Measurements from ENCODE around the gene VEZT.

Gene VEZT

DNA sequence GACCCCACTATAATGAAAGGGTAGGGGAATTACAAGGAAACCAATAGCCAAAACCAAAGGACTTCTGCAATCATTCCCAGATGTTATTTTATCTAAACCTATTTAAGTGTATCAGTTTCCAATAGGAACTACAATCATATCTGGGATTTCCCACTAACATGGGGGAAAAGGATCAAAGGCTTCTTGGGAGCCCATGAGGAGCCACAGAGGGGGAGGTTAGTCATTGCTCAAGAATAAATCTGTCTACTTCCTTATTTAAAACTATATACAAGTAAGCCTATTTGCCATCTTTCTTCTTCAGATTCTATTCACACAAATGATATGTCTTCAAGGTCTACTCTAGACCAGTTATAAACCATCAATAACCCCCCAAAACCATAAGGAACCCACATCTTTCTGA lies 33.5 kb upstream of the VEZT start:
- H3K9me3 ChIP-seq (ENCODE audit: low read length): no peaks in the 10 kb centered on the region
- H3K4me2 ChIP-seq (ENCODE audit: low read length): no peak overlapping the region
- H3K27ac ChIP-seq (ENCODE audit: low read depth, low read length, poor library complexity, severe bottlenecking): no peak overlapping the region
- no peaks in the 10 kb centered on the region for H3K27me3 ChIP-seq (ENCODE audit: insufficient read depth, low read length)
- H3F3A ChIP-seq (ENCODE audit: insufficient read depth, low read length): no peaks in the 10 kb centered on the region
- no peak overlapping the region for H2AFZ ChIP-seq (ENCODE audit: low read length)
- H3K36me3 ChIP-seq (ENCODE audit: insufficient read depth, low read length): no peaks in the 10 kb centered on the region; the same call in 1 of the 2 replicates
- no peaks in the 10 kb centered on the region for H4K20me1 ChIP-seq (ENCODE audit: insufficient read depth, low read length)
- TF ChIP-seq EZH2 (IDR thresholded peaks at IDR 0.05; ENCODE audit: borderline replicate concordance, low read length): no peak
- TF ChIP-seq, protein P1, sequence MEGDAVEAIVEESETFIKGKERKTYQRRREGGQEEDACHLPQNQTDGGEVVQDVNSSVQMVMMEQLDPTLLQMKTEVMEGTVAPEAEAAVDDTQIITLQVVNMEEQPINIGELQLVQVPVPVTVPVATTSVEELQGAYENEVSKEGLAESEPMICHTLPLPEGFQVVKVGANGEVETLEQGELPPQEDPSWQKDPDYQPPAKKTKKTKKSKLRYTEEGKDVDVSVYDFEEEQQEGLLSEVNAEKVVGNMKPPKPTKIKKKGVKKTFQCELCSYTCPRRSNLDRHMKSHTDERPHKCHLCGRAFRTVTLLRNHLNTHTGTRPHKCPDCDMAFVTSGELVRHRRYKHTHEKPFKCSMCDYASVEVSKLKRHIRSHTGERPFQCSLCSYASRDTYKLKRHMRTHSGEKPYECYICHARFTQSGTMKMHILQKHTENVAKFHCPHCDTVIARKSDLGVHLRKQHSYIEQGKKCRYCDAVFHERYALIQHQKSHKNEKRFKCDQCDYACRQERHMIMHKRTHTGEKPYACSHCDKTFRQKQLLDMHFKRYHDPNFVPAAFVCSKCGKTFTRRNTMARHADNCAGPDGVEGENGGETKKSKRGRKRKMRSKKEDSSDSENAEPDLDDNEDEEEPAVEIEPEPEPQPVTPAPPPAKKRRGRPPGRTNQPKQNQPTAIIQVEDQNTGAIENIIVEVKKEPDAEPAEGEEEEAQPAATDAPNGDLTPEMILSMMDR (IDR thresholded peaks at IDR 0.05; ENCODE audit: low read length): no peak
- H3K9me2 ChIP-seq (ENCODE audit: low read depth, low read length): no peaks in the 10 kb centered on the region
- no peak overlapping the region for H3K9ac ChIP-seq (ENCODE audit: low read length)
- no peaks in the 10 kb centered on the region for H3K79me2 ChIP-seq (ENCODE audit: insufficient read depth, low read length)
- peaks cover 6% of the 10 kb centered on the region for H3K4me1 ChIP-seq (ENCODE audit: insufficient read depth, low read length, severe bottlenecking)
- H3K4me3 ChIP-seq (ENCODE audit: low read depth, low read length, poor library complexity, severe bottlenecking): no peak overlapping the region

DNA sequence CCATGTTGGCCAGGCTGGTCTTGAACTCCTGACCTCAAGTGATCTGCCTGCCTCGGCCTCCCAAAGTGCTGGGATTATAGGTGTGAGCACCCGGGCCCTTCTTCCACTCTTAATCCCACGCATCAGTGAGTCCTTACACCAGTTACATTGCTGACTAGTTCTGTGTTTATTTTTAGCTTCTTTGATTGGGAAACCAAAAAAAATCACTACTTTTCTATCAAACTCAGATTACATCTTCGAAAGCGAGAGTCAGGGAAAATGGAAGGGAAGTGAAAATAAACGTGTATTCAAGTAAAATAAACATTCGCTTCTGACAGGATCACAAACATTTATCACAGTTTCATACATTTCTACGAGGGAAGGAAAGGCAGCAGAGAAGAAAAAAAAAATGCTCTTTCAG lies 32.5 kb upstream of the VEZT start:
- no peaks in the 10 kb centered on the region for H3K9me2 ChIP-seq (ENCODE audit: low read depth, low read length)
- H3K9me3 ChIP-seq (ENCODE audit: low read length): no peaks in the 10 kb centered on the region
- H3K27ac ChIP-seq (ENCODE audit: low read depth, low read length, poor library complexity, severe bottlenecking): no peak overlapping the region
- H3F3A ChIP-seq (ENCODE audit: insufficient read depth, low read length): no peaks in the 10 kb centered on the region
- H3K4me3 ChIP-seq (ENCODE audit: low read depth, low read length, poor library complexity, severe bottlenecking): no peak overlapping the region
- TF ChIP-seq, protein P1 (IDR thresholded peaks at IDR 0.05; ENCODE audit: low read length): no peak
- no peak for TF ChIP-seq EZH2 (IDR thresholded peaks at IDR 0.05; ENCODE audit: borderline replicate concordance, low read length)
- H3K79me2 ChIP-seq (ENCODE audit: insufficient read depth, low read length): no peaks in the 10 kb centered on the region
- no peak overlapping the region for H3K9ac ChIP-seq (ENCODE audit: low read length)
- no peak overlapping the region for H2AFZ ChIP-seq (ENCODE audit: low read length)
- no peaks in the 10 kb centered on the region for H3K27me3 ChIP-seq (ENCODE audit: insufficient read depth, low read length)
- H3K4me1 ChIP-seq (ENCODE audit: insufficient read depth, low read length, severe bottlenecking): peaks cover 6% of the 10 kb centered on the region
- no peaks in the 10 kb centered on the region for H4K20me1 ChIP-seq (ENCODE audit: insufficient read depth, low read length)
- H3K36me3 ChIP-seq (ENCODE audit: insufficient read depth, low read length): no peaks in the 10 kb centered on the region
- H3K4me2 ChIP-seq (ENCODE audit: low read length): no peak overlapping the region

DNA sequence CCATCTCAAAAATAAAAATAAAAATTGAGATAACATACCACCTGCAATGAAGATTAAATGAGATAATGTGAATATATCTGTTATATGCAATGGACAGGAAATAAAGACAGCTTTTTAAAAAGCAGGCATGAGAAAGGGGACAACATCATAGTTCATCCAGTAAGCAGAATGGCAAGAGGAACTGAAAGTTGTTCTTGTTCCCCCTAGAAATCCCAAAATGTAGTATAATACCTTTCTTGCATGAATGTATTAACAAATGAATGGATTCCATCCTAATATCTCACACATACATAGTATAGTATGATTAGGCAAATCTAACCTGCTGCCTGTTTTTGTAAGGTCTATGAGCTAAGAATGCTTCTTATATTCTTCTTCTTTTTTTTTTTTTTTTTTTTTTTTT lies 31.8 kb upstream of the VEZT start:
- Histone ChIP-seq H3K4me1 (ENCODE audit: insufficient read depth, low read length, severe bottlenecking) (peaks cover 6% of the 10 kb centered on the region), H3K4me2 (ENCODE audit: low read length) (no peak overlapping the region), H3K36me3 (ENCODE audit: insufficient read depth, low read length) (no peaks in the 10 kb centered on the region), H3K9me3 (ENCODE audit: low read length) (no peaks in the 10 kb centered on the region), H3K4me3 (ENCODE audit: low read depth, low read length, poor library complexity, severe bottlenecking) (no peak overlapping the region), H3K27me3 (ENCODE audit: insufficient read depth, low read length) (no peaks in the 10 kb centered on the region), H2AFZ (ENCODE audit: low read length) (no peak overlapping the region), H3K27ac (ENCODE audit: low read depth, low read length, poor library complexity, severe bottlenecking) (no peak overlapping the region), H4K20me1 (ENCODE audit: insufficient read depth, low read length) (no peaks in the 10 kb centered on the region), H3K79me2 (ENCODE audit: insufficient read depth, low read length) (no peaks in the 10 kb centered on the region), H3F3A (ENCODE audit: insufficient read depth, low read length) (no peaks in the 10 kb centered on the region), H3K9ac (ENCODE audit: low read length) (no peak overlapping the region), H3K9me2 (ENCODE audit: low read depth, low read length) (no peaks in the 10 kb centered on the region)
- no peak for TF ChIP-seq EZH2 (IDR thresholded peaks at IDR 0.05; ENCODE audit: borderline replicate concordance, low read length)

DNA sequence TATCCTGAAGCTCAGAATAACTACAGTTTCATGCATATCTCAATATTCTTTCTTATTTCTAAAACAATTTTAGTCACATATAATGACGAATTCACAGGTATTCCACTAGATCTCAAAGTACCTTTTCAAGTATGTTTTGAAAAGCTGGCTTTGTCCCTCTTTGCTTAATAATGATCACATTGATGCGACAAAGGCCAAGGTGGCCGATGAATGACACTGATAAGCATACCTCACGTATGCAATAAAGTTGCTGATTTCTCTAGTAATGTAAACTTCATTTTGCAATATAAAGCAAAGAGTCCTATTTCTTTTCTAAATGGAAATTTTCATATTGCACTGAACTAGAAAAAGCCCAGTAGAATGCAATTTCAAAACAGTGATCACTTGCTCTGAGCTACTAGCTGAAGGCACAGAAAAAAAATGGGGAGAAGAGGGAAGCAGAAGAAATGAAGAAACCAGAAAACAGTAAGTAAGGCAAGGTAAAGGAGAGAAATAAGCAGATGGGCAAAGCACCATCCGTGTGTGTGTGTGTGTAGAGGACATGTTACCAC lies 29.7 kb upstream of the VEZT start:
- Histone ChIP-seq H3K9me2 (ENCODE audit: low read depth, low read length) (no peaks in the 10 kb centered on the region), H3K4me2 (ENCODE audit: low read length) (no peak overlapping the region), H3K9ac (ENCODE audit: low read length) (no peak overlapping the region), H3K4me3 (ENCODE audit: low read depth, low read length, poor library complexity, severe bottlenecking) (no peak overlapping the region), H3K36me3 (ENCODE audit: insufficient read depth, low read length) (no peaks in the 10 kb centered on the region), H3K27ac (ENCODE audit: low read depth, low read length, poor library complexity, severe bottlenecking) (no peak overlapping the region), H4K20me1 (ENCODE audit: insufficient read depth, low read length) (no peaks in the 10 kb centered on the region), H3K27me3 (ENCODE audit: insufficient read depth, low read length) (no peaks in the 10 kb centered on the region), H3K79me2 (ENCODE audit: insufficient read depth, low read length) (no peaks in the 10 kb centered on the region), H2AFZ (ENCODE audit: low read length) (no peak overlapping the region), H3F3A (ENCODE audit: insufficient read depth, low read length) (no peaks in the 10 kb centered on the region), H3K4me1 (ENCODE audit: insufficient read depth, low read length, severe bottlenecking) (peaks cover 6% of the 10 kb centered on the region), H3K9me3 (ENCODE audit: low read length) (no peaks in the 10 kb centered on the region)
- TF ChIP-seq, protein P1 (IDR thresholded peaks at IDR 0.05; ENCODE audit: low read length): no peak
- no peak for TF ChIP-seq EZH2 (IDR thresholded peaks at IDR 0.05; ENCODE audit: borderline replicate concordance, low read length)

Measured in OCI-LY1 (cell line).